Hepatocyte (in vitro differentiated cells): ENCODE results near the gene LAMC2. TPM values are rescaled to one million over a fixed set of nuclear protein-coding genes. Genes with fewer than 3 reads are reported as not detected.

Experiments
- DNase-seq: peaks from one replicate; pipeline ENCODE4 v3.0.0-alpha.2; 2016; ENCODE audit warnings: low spot score
- H2AFZ ChIP-seq: fragments of 200-600 bp; sonication (generic); 2 replicates; pipeline ENCODE4 v1.6.0; 2016; ENCODE audit warnings: antibody characterized with exemption, mild to moderate bottlenecking
- H3K27ac ChIP-seq: fragments of 200-600 bp; sonication (generic); 2 replicates; pipeline ENCODE4 v1.5.1; 2016; ENCODE audit warnings: mild to moderate bottlenecking
- H3K27me3 ChIP-seq: fragments of 200-600 bp; sonication (generic); 2 replicates; pipeline ENCODE4 v1.6.1; 2016
- H3K36me3 ChIP-seq: fragments of 200-600 bp; sonication (generic); replicated peaks from 2 replicates; pipeline ENCODE4 v1.5.1; 2016; ENCODE audit warnings: low read depth; ENCODE audit not compliant: insufficient read depth
- H3K4me1 ChIP-seq: fragments of 200-600 bp; sonication (generic); 2 replicates; pipeline ENCODE4 v1.5.1; 2016; ENCODE audit warnings: mild to moderate bottlenecking, moderate library complexity; ENCODE audit not compliant: insufficient read depth
- H3K4me2 ChIP-seq: fragments of 200-600 bp; sonication (generic); 2 replicates; pipeline ENCODE4 v1.6.0; 2016
- H3K4me3 ChIP-seq: fragments of 200-600 bp; sonication (generic); 2 replicates; pipeline ENCODE4 v1.5.1; 2016; ENCODE audit warnings: mild to moderate bottlenecking
- H3K79me2 ChIP-seq: fragments of 200-600 bp; sonication (generic); 2 replicates; pipeline ENCODE4 v1.6.0; 2017; ENCODE audit warnings: mild to moderate bottlenecking
- H3K9me2 ChIP-seq: fragments of 200-600 bp; sonication (generic); replicated peaks from 2 replicates; pipeline ENCODE4 v1.6.0; 2017; ENCODE audit warnings: mild to moderate bottlenecking; ENCODE audit not compliant: insufficient read depth
- H3K9me3 ChIP-seq: fragments of 200-600 bp; sonication (generic); 2 replicates; pipeline ENCODE4 v1.5.1; 2016; ENCODE audit warnings: low read depth, mild to moderate bottlenecking
- H4K20me1 ChIP-seq: fragments of 200-600 bp; sonication (generic); 2 replicates; pipeline ENCODE4 v1.6.0; 2016; ENCODE audit warnings: mild to moderate bottlenecking; ENCODE audit not compliant: insufficient read depth, poor library complexity, severe bottlenecking
- EZH2 ChIP-seq: fragments of 200-600 bp; sonication (generic); IDR thresholded peaks from 2 replicates; pipeline ENCODE4 v1.6.1; 2016; ENCODE audit warnings: antibody characterized with exemption, mild to moderate bottlenecking, borderline replicate concordance
- EZH2phosphoT487 ChIP-seq: fragments of 200-600 bp; sonication (generic); IDR thresholded peaks from one replicate; pipeline ENCODE4 v1.6.1; 2018; ENCODE audit warnings: antibody characterized with exemption, mild to moderate bottlenecking, low read depth, moderate library complexity; ENCODE audit not compliant: unreplicated experiment, severe bottlenecking
- WGBS: methylation state at CpG from one replicate; pipeline ENCODE4 v1.1.6; 2016; ENCODE audit warnings: low lambda C conversion rate; ENCODE audit errors: missing lambda C conversion rate; 5-methylcytosine and 5-hydroxymethylcytosine counted together
- polyA plus RNA-seq: library from polyadenylated mRNA; unstranded; fragments of >200 nt; fragmentation: Nextera tagmentation; extraction: Ambion mirVana; gene quantifications from 2 replicates; pipeline ENCODE4 v1.2.1, GENCODE V29; 2016
- total RNA-seq: library from RNA; depleted of rRNA; stranded (reverse); fragments of >200 nt; gene quantifications from 2 replicates; pipeline ENCODE4 v1.2.3, GENCODE V29; 2014
- TF ChIP-seq, protein P1 (sequence below): fragments of 200-600 bp; sonication (generic); IDR thresholded peaks from 2 replicates; pipeline ENCODE4 v1.5.1; 2016; ENCODE audit warnings: antibody characterized with exemption, mild to moderate bottlenecking; ENCODE audit not compliant: poor library complexity

LAMC2 gene
- total and polyA plus RNA-seq, 2 experiments from 2014 or later = 45.3 to 76.3 TPM

DNA sequence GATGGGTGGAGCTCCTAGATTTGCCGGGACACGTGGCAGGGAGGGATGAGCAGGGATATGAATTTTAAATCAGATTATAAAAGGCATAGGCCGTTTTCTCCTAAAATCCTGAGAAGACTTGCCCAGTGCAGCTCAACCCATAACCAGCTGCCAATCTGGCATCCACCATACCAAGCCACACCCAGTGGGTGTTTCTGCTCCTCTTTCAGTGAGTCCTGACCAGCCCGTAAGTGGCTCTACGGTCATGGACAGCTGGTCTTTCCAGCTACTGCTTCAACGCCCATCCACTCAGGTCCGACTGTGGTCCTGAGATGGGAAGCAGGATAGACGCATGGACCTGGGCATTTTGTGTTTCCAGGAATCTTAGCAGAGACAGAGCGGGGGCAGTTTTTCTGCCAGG lies 107.2 kb downstream of the LAMC2 start:
- no peaks in the 10 kb centered on the region for H3K9me3 ChIP-seq
- no peak for TF ChIP-seq EZH2
- TF ChIP-seq EZH2phosphoT487 = no peak
- TF ChIP-seq, protein P1, sequence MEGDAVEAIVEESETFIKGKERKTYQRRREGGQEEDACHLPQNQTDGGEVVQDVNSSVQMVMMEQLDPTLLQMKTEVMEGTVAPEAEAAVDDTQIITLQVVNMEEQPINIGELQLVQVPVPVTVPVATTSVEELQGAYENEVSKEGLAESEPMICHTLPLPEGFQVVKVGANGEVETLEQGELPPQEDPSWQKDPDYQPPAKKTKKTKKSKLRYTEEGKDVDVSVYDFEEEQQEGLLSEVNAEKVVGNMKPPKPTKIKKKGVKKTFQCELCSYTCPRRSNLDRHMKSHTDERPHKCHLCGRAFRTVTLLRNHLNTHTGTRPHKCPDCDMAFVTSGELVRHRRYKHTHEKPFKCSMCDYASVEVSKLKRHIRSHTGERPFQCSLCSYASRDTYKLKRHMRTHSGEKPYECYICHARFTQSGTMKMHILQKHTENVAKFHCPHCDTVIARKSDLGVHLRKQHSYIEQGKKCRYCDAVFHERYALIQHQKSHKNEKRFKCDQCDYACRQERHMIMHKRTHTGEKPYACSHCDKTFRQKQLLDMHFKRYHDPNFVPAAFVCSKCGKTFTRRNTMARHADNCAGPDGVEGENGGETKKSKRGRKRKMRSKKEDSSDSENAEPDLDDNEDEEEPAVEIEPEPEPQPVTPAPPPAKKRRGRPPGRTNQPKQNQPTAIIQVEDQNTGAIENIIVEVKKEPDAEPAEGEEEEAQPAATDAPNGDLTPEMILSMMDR = no peak
- no peak for DNase-seq
- H3K36me3 ChIP-seq = no peaks in the 10 kb centered on the region
- no peak overlapping the region for H3K4me2 ChIP-seq
- no peaks in the 10 kb centered on the region for H3K27me3 ChIP-seq
- no peak overlapping the region for H3K4me3 ChIP-seq
- no peak overlapping the region for H2AFZ ChIP-seq
- H3K4me1 ChIP-seq = peaks cover 4% of the 10 kb centered on the region
- H3K27ac ChIP-seq = no peak overlapping the region
- no peaks in the 10 kb centered on the region for H3K9me2 ChIP-seq
- no peaks in the 10 kb centered on the region for H3K79me2 ChIP-seq
- H4K20me1 ChIP-seq = no peaks in the 10 kb centered on the region
- WGBS = 93% methylated on average over 9 of the region's 9 CpGs

- no peak for DNase-seq
- no peaks in the 10 kb centered on the region for H3K9me2 ChIP-seq
- H3K27ac ChIP-seq = no peak overlapping the region
- TF ChIP-seq, protein P1 = no peak
- TF ChIP-seq EZH2phosphoT487 = no peak
- no peak for TF ChIP-seq EZH2
- peaks cover 4% of the 10 kb centered on the region for H3K4me1 ChIP-seq
- no peak overlapping the region for H3K4me2 ChIP-seq
- no peaks in the 10 kb centered on the region for H3K27me3 ChIP-seq
- no peak overlapping the region for H3K4me3 ChIP-seq
- no peaks in the 10 kb centered on the region for H4K20me1 ChIP-seq
- H3K79me2 ChIP-seq = no peaks in the 10 kb centered on the region
- no peaks in the 10 kb centered on the region for H3K9me3 ChIP-seq
- no peaks in the 10 kb centered on the region for H3K36me3 ChIP-seq
- 84% methylated on average over 1 of the region's 1 CpG for WGBS
- no peak overlapping the region for H2AFZ ChIP-seq
Observed at GRCh38 chr1:183293876-183294275, 107.8 kb downstream of the LAMC2 start.

Other genes starting within 250 kb of the LAMC2 start
- gene SHCBP1L, start 233.1 kb upstream of the LAMC2 start, total RNA-seq = not detected in 2 replicates
- gene SHCBP1L, start 233.1 kb upstream of the LAMC2 start, polyA plus RNA-seq = not detected in 2 replicates
- 178 and 185 TPM in 2 replicates for gene LAMC1, start 162.8 kb upstream of the LAMC2 start, total RNA-seq
- gene LAMC1, start 162.8 kb upstream of the LAMC2 start, polyA plus RNA-seq = 78.4 and 86.3 TPM in 2 replicates
- 0.88 and 1.00 TPM in 2 replicates for gene NMNAT2, start 232.1 kb downstream of the LAMC2 start, total RNA-seq
- 0.66 and 0.99 TPM in 2 replicates for gene NMNAT2, start 232.1 kb downstream of the LAMC2 start, polyA plus RNA-seq